ENCODE measurements around the gene CREB5.

Gene CREB5

GRCh38 chr7:28440055-28440601 is 27.8 kb downstream of the CREB5 start:
- DNase-seq: no peak

- no peak for DNase-seq
These were observed 30.5 kb downstream of the CREB5 start for GRCh38 chr7:28442540-28443420.

GRCh38 chr7:28446131-28446530 is 33.8 kb downstream of the CREB5 start:
- no peak for DNase-seq

DNA sequence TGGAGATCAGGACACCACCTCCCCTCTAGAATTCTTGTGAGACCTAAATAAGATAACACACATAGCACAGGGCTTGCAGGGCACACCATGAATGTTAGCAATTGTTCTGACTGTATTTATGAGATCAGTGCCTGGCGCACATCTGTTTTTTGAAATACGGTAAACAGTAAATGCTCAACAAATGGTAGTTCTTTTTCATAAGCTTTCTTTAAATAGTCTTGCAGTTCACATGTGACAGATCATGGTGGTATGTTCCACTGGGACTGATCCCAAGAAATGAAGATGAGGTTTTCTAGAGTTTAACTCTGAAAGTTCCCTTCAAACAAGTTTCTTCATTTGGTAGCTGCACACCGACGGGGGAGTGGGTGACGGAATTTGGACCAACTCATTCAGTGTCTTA is 34.8 kb downstream of the CREB5 start:
- no peak for DNase-seq

DNA sequence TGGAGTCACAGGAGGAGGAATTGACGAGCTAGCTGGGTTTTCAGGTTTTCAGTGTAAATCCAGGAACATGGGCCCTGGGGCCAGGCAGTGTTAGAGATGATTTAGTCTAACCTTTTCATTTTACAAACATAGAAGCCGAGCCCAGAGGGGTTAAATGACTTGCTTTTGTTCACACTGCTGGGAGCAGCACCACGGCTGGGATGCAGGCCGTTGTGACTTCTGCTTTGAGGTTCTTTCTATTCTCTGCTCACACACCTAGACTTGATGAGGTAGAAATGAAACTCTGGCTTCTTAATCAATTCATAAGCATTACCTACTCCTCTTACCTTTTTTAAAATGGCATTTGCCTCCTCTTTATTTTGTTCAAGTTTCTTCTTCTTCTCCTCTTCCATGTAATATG is 36.4 kb downstream of the CREB5 start:
- no peak for DNase-seq

- no peak for DNase-seq
These were observed 40.4 kb downstream of the CREB5 start for GRCh38 chr7:28452681-28453080.

DNA sequence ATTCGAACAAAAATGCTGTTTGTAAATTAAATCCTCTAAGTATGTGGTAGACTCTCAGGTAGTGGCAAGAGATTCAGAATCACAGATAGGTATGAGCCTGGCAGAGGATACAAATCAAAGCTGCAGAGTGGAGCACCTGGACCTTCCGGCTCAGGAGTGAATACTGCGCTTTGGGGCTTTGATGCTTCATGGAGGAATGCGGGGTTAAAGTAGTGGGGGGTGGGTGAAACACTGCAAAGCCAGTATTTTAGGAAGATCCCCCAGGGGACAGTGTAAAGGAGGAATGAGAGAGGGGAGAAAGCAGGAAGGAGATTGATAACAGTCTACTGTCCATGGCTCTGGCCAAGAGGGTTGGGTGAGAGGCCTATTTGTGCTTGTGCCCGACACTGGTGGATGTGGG is 43.2 kb downstream of the CREB5 start:
- DNase-seq: no peak

DNA sequence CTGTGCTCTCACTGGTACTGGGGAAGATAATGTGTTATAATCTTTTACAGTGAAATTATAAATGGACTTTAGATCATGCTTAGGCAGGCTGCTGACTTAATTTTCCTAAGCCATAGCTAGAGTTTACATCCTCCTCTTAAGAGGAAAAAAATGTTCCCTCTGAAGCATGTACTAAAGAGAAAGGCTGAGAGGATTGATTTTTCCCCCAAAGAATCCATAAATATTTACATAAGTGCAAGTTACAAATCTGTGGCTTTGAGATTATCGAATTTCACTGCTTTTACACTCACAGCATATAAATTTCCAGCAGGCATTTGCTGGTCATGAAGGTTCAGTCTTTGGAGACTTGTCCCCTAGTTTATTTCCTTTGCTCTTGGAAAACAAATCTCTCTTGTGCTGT is 43.7 kb downstream of the CREB5 start:
- DNase-seq: no peak

DNA sequence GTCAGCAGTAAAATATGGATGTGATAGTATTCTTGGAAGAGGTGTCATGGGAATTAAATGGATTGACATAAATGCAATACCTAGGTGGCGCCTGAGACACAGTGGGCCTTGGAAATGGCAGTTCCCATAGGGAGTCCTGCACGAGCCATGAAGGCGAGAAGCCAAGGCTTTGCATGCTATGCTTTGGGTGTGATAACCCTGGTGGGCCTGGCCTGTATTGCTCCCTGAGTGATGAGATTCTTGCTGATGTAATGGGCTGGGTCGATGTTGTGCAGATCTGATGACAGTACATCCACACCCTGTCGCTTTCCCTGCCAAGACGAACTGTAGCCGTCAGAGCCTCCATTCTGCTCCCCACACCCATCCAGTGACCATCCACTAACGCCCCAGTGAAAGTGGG is 46.4 kb downstream of the CREB5 start:
- no peak for DNase-seq

GRCh38 chr7:28459306-28459705 is 47.0 kb downstream of the CREB5 start:
- no peak for DNase-seq

- no peak for DNase-seq
These were observed 53.4 kb downstream of the CREB5 start for GRCh38 chr7:28465697-28466096.

- DNase-seq: no peak
These were observed 54.0 kb downstream of the CREB5 start for GRCh38 chr7:28466341-28466740.

DNA sequence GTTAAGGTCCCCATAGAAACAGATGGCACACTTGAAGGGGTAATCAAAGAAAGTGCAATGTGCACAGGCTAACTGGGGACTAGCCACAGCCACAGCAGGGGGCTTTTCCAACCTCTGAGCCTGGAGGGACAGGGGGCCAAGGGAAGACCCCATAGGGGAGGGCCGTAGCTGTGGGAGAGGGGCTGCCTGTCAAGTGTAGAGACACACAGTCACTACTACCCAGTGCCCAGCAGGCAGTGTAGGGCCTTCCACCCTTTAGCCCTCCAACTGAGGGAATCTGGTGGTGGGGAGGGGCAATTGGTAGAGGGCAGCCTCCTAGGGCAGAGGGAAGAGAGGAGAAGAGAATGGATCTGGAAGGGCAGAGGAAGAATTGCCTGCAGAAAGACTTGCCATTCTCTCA is 54.6 kb downstream of the CREB5 start:
- no peak for DNase-seq

- DNase-seq: no peak
These were observed 57.2 kb downstream of the CREB5 start for GRCh38 chr7:28469562-28469961.

GRCh38 chr7:28470344-28470743 is 58.0 kb downstream of the CREB5 start:
- no peak for DNase-seq

- no peak for DNase-seq
These were observed 60.0 kb downstream of the CREB5 start for GRCh38 chr7:28472332-28472731.

GRCh38 chr7:28473571-28474281 is 61.4 kb downstream of the CREB5 start:
- DNase-seq: no peak

DNA sequence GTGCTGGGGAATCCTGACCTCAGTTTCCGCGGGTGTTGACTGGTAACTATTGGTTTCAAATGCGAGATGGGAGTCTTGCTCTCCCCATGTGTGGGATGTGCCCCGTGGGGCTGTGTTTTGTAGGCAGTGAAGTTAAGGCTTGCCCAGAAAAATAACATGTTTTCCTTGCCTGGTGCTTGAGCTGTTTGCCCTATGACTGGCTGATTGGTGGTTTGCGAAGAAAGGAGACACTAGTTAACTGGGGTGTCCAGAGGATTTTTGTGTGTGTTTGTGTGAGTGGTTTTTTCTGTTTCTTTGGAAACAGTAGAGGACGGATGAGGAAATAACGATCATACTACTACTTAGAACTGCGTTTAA is 61.9 kb downstream of the CREB5 start:
- no peak for DNase-seq

DNA sequence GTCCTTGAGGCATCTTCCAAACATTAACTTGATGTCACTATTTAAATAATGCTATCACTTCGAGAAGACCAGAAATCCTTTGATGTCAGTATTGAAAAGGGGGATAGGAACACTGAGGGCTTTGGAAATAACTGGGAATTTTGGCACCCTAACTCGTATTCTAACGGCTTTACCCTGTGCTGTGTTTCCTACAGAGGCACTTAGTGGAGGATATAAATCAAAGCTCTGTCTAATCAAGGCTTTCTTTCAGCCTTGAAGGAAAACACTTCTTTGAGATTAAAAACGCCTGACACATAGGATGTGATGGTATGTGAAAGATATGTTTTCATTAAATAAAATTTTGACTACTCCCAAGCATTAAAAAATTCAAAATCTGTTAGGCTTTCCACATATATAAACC is 62.3 kb downstream of the CREB5 start:
- no peak for DNase-seq

GRCh38 chr7:28477041-28477442 is 64.7 kb downstream of the CREB5 start:
- no peak for DNase-seq

DNA sequence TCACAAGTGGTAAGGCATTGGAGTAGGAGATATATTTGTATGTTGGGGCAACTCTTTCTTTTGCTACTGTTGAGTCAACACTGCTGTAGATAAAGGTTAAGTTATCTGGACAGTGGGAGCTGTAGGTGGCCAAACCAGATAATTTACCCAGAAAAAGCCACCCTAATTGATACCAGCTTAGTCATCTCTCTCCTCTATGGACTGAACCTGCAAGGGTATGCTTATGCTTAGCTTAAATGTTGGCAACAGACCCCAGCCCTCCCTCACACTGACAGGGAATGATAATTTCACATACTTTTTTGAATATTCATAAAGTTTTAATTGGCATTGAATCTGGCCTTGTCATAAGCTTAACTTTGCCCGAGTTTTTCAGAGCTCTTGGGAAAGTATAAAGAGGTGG is 66.3 kb downstream of the CREB5 start:
- no peak for DNase-seq

DNA sequence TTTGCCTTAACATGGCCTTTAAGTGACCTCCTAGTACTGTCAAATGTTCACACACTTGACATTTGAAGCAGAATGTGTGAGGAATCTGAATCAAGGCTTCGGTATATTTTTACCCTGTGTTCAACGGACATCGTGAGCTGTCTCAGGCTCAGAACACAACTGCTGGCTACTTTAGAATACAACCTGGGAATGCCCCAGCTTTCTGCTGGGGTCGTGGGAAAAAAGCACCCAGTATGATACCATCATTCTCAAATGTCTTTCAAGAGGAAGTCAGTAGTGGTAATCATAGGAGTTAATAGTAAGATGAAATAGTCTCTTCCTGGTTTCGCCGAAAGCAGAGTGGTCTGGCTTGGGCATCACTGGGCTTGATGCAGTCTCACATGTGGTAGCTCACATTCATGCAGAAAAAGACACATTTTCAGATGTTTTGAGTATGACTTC is 67.2 kb downstream of the CREB5 start:
- DNase-seq: no peak

DNA sequence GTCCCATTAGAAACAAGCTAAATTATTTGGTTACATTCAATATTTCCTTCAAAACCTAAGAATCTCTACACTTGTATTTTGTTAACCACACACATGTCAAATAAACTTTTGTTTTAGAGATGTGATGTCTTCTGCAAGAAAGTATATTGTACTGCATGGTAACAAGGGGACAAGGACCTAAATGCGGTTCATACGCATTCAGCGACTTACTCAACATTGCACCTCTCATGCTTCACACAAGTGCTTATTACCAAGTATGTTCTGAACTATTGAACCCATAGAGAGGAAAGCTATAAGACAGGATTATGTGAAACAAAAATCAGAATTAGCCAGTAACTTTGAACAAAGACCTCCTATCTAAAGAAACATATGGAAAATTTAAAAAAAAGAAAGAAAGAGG is 68.3 kb downstream of the CREB5 start:
- DNase-seq: no peak

All from stimulated activated CD4-positive, alpha-beta T cell treated with anti-CD3 and anti-CD28 coated beads, Interleukin-2, amount 100 ng/mL, for 48 hours (primary cell).